Peyer's patch (tissue), 4 donors: ENCODE results near the gene BICC1. TPM values are rescaled to one million over a fixed set of nuclear protein-coding genes. Genes with fewer than 3 reads are reported as not detected.

Experiments used
- DNase-seq, 3 donors: peaks; one replicate each; pipeline ENCODE4 v3.0.0-alpha.2; 2017 to 2019
- H3K27ac ChIP-seq, 4 donors: fragments of 200-600 bp; sonication (generic); one replicate each; pipeline ENCODE4 v1.5.1; 2016 to 2019
- H3K27me3 ChIP-seq, 2 donors: fragments of 200-600 bp; sonication (generic); one replicate each; pipeline ENCODE4 v1.5.1; 2019
- H3K36me3 ChIP-seq, 3 donors: fragments of 200-600 bp; sonication (generic); one replicate each; pipeline ENCODE4 v1.5.1; 2016 to 2019
- H3K4me1 ChIP-seq, 4 donors: fragments of 200-600 bp; sonication (generic); one replicate each; pipeline ENCODE4 v1.5.1; 2016 to 2019
- H3K4me3 ChIP-seq, 4 donors: fragments of 200-600 bp; sonication (generic); 1 replicate in 3 of 4; 2 replicates in 1 of 4; pipeline ENCODE4 v1.5.1; 2016 to 2019; ENCODE audit warnings: mild to moderate bottlenecking in 1 of 4
- H3K9me3 ChIP-seq, 4 donors: fragments of 200-600 bp; sonication (generic); one replicate each; pipeline ENCODE4 v1.5.1; 2016 to 2019; ENCODE audit warnings: mild to moderate bottlenecking in 1 of 4
- CTCF ChIP-seq, 6 experiments: fragments of 450-650 bp in 4 of 6; fragments of 200-600 bp in 2 of 6; sonication (generic) in 1 of 6; IDR thresholded peaks; one replicate each; pipeline ENCODE4 v1.5.1; 2017 to 2019; ENCODE audit warnings: antibody characterized with exemption in 6 of 6, mild to moderate bottlenecking in 3 of 6, moderate library complexity in 1 of 6
- POLR2A ChIP-seq, 2 donors: fragments of 450-650 bp; IDR thresholded peaks; one replicate each; pipeline ENCODE4 v1.5.1; 2017; ENCODE audit warnings: antibody characterized with exemption in 2 of 2, mild to moderate bottlenecking in 2 of 2, moderate library complexity in 2 of 2
- total RNA-seq, 4 donors: library from RNA; depleted of rRNA; stranded (reverse); fragments of >200 nt; gene quantifications; one replicate each; pipeline ENCODE4 v1.1.0, GENCODE V29; 2016

Gene BICC1
- total RNA-seq, 4 donors from 2014 or later = 1.1 to 19.0 (median 2.6) TPM

- no peaks in the 10 kb centered on the region for H3K9me3 ChIP-seq
- no peak for TF ChIP-seq CTCF (IDR thresholded peaks at IDR 0.05)
- TF ChIP-seq POLR2A (IDR thresholded peaks at IDR 0.05) = no peak
- no peak overlapping the region for H3K4me3 ChIP-seq
- H3K27ac ChIP-seq = no peak overlapping the region
- no peaks in the 10 kb centered on the region for H3K4me1 ChIP-seq
- no peaks in the 10 kb centered on the region for H3K27me3 ChIP-seq
- DNase-seq = no peak
- H3K36me3 ChIP-seq = no peaks in the 10 kb centered on the region
Measured at GRCh38 chr10:58693919-58694318, 181.2 kb downstream of the BICC1 start.

GRCh38 chr10:58695022-58695421 lies 182.3 kb downstream of the BICC1 start:
- H3K36me3 ChIP-seq = no peaks in the 10 kb centered on the region
- H3K9me3 ChIP-seq = no peaks in the 10 kb centered on the region
- no peak overlapping the region for H3K27ac ChIP-seq
- H3K4me3 ChIP-seq = no peak overlapping the region
- H3K4me1 ChIP-seq = no peaks in the 10 kb centered on the region
- DNase-seq = no peak
- TF ChIP-seq CTCF (IDR thresholded peaks at IDR 0.05) = no peak
- no peaks in the 10 kb centered on the region for H3K27me3 ChIP-seq

- H3K9me3 ChIP-seq = no peaks in the 10 kb centered on the region
- H3K4me3 ChIP-seq = no peak overlapping the region
- no peak for DNase-seq
- no peaks in the 10 kb centered on the region for H3K27me3 ChIP-seq
- H3K27ac ChIP-seq = no peak overlapping the region
- no peaks in the 10 kb centered on the region for H3K36me3 ChIP-seq
- H3K4me1 ChIP-seq = no peaks in the 10 kb centered on the region
- TF ChIP-seq CTCF (IDR thresholded peaks at IDR 0.05) (no peak), POLR2A (IDR thresholded peaks at IDR 0.05) (no peak)
Measured at GRCh38 chr10:58696736-58697135, 184.1 kb downstream of the BICC1 start.

- no peaks in the 10 kb centered on the region for H3K9me3 ChIP-seq
- no peaks in the 10 kb centered on the region for H3K36me3 ChIP-seq
- no peak overlapping the region for H3K27ac ChIP-seq
- no peak for TF ChIP-seq POLR2A (IDR thresholded peaks at IDR 0.05)
- no peak for TF ChIP-seq CTCF (IDR thresholded peaks at IDR 0.05)
- H3K27me3 ChIP-seq = no peaks in the 10 kb centered on the region
- H3K4me1 ChIP-seq = no peaks in the 10 kb centered on the region
- DNase-seq = no peak
- H3K4me3 ChIP-seq = no peak overlapping the region
Measured at GRCh38 chr10:58697691-58698090, 185.0 kb downstream of the BICC1 start.

- H3K4me1 ChIP-seq = no peaks in the 10 kb centered on the region
- no peak overlapping the region for H3K4me3 ChIP-seq
- DNase-seq = no peak
Measured at GRCh38 chr10:58698777-58699356, 186.2 kb downstream of the BICC1 start.

More at GRCh38 chr10:58698777-58699356, 186.2 kb downstream of the BICC1 start:
- H3K27ac ChIP-seq = no peak overlapping the region
- TF ChIP-seq CTCF (IDR thresholded peaks at IDR 0.05) (no peak), POLR2A (IDR thresholded peaks at IDR 0.05) (no peak)
- no peaks in the 10 kb centered on the region for H3K9me3 ChIP-seq
- no peaks in the 10 kb centered on the region for H3K27me3 ChIP-seq
- H3K36me3 ChIP-seq = no peaks in the 10 kb centered on the region
